ENCODE measurements around the gene CCDC70. TPM values are rescaled to one million over a fixed set of nuclear protein-coding genes. Genes with fewer than 3 reads are reported as not detected.

Gene CCDC70
- polyA plus RNA-seq, 12 donors, result not detected

- DNase-seq, result no peak
These were observed 32.8 kb upstream of the CCDC70 start for GRCh38 chr13:51828730-51829567.

GRCh38 chr13:51829568-51829899 lies 32.2 kb upstream of the CCDC70 start:
- DNase-seq, result no peak

- DNase-seq, result no peak
These were observed 30.2 kb upstream of the CCDC70 start for GRCh38 chr13:51831519-51831918.

DNA sequence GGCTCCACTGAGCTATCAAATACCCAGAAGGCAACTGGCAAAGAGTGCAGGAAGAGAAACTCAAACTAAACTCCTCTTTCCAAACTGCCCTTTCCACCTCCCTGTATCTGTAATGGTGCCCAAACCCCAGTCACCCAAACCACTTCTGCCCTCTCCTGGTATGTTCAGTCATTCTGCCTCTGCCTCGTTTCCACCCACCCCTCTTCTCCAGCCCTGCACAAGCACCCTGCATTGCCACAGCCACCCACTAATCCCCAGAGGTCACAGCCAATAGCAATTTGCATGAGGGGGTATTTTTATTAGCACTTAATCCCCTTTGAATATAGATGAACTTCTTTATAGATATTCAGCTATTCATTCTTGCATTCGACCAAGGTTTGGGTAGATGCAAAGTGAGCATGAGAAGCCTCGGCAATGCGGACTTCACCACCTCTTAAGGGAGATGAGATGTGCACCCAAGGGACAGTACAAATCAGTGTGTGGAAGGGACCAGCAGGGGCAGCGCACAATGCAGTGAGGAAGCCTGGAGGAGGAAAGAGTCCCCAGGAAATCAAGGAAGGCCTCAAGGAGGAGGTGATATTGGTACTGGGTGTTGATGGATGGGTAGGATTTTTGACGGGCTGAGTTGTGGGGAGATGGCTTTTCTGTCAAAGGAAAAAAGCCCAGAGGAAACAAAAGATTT lies 29.2 kb upstream of the CCDC70 start:
- no peak for DNase-seq

- no peak for DNase-seq
These were observed 27.8 kb upstream of the CCDC70 start for GRCh38 chr13:51833980-51834379.

GRCh38 chr13:51834581-51835171 lies 27.1 kb upstream of the CCDC70 start:
- DNase-seq, result no peak

GRCh38 chr13:51837016-51837415 lies 24.8 kb upstream of the CCDC70 start:
- no peak for DNase-seq

DNA sequence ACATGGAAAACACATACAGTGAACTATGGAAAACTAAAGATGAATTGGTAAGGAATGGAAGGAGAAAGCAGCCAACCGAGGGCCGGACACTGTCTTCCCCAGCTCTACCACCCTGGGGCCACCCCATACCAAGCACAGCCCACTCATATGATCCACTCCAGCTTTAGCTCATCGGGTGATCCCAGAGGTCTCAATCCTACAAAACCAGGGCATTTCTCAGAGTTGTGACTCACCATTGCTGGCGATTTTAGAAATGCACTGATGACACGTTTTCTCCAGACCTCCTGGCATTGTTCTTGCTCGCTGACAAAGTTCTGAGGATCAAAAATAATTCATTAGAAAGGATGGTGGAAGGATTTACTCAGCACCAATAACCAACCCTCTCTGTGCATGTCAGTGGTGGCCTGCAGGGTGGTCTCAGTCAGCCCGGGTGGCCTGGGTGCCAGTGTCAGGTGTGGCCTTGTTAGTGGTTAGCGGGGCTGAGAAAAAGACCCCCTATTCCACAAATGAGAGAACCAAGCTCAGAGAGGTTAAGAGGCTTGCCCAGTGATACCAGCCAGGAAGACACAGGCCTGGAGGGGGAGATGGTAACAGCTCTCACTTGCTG lies 23.4 kb upstream of the CCDC70 start:
- no peak for DNase-seq

DNA sequence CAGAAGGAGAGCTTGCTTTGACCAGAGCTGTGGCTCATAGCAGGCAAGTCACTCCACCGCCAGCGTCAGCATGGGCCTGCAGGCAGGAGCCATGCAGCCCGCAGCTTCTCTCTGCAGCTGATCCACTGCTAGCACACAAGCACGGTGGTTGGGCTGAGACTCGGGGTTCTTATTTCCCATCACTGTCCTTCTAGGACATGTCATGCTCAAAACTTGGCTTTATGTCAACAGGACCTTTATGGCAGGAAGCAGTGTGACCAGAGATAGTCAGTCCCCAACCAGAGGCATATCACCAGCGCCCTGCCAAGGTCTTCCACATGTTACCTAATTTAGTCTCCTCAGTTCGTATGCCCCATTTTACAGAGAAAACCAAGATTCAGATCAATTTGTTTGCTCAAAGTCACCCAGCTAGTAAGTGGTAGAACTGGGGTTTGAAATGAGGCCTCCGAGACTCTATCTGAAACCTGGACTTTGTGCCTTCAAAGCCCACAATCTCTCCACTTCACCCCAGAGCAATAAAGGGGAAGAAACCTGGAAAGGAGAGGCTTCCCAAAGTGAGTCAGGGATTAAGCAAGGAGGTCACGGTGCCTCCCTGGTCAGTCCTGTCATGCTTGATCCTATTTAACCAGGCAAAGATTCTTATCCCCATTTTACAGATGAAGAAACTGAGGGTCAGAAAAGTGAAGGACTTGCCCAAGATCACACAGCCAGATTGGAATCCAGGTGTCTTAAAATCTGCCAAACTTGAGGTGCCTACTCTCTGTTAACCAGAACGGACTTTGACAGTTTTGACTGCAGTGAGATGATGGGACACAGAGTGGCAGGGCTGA lies 21.8 kb upstream of the CCDC70 start:
- no peak for DNase-seq

- DNase-seq, result no peak
These were observed 20.9 kb upstream of the CCDC70 start for GRCh38 chr13:51840917-51841316.

DNA sequence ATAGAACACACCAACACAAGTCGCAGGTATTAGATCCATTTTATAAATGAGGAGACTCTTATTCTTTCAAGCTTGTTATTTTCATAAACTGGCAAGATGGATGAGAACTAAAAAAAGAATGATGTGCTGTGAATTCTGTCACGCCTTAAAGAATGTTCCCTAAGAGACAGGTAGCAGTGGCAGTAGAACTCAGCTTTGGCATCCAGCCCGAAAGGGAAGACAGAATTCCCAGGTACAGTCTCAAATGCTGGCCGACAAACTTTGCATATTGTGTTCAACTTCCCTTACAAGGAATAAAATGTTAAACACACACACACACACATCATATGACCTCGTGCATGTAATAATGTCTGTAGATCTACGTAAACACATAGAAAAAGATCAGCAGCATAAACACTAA lies 20.0 kb upstream of the CCDC70 start:
- DNase-seq, result no peak

- DNase-seq, result no peak
These were observed 18.2 kb upstream of the CCDC70 start for GRCh38 chr13:51843529-51843928.

DNA sequence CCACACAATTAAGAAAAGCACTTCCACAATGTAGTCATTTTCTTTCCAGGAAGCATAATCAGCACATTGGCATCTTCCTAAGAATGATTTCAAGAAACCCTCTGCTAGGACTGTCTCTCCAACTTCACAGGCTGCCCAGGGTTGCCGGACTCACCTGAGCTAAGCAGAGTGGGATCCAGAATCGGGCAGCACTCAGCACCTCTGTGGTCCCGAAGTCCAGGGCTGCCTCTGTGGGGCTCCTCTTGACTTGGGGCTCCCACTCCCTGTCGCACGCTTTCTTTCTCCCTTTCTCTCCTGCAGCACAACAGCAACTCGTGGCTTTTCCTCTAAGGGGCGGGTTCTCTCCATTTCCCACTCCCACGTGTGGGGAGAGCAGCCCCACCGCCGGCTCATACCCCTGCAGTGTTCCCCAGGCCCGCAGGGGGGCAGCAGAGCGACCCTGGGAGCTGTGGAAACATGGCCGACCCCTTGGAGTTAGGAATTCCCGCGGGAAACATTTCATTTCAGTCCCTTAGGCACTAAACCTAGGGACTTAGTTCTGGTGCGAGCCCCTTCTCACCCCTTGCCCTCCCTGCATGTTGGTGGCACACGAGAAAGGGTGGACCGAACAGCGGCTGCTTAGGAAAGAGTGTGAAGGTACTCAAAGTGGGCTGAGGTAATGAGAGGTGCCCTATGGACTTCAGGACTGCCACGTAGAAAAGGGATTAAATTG lies 16.8 kb upstream of the CCDC70 start, which contains the start of gene TMEM272:
Gene TMEM272 (minus strand): TSS at position 316 of the 712 bp plus-strand sequence. CDS start 6,647 bp downstream, outside the sequence.
- no peak for DNase-seq

DNA sequence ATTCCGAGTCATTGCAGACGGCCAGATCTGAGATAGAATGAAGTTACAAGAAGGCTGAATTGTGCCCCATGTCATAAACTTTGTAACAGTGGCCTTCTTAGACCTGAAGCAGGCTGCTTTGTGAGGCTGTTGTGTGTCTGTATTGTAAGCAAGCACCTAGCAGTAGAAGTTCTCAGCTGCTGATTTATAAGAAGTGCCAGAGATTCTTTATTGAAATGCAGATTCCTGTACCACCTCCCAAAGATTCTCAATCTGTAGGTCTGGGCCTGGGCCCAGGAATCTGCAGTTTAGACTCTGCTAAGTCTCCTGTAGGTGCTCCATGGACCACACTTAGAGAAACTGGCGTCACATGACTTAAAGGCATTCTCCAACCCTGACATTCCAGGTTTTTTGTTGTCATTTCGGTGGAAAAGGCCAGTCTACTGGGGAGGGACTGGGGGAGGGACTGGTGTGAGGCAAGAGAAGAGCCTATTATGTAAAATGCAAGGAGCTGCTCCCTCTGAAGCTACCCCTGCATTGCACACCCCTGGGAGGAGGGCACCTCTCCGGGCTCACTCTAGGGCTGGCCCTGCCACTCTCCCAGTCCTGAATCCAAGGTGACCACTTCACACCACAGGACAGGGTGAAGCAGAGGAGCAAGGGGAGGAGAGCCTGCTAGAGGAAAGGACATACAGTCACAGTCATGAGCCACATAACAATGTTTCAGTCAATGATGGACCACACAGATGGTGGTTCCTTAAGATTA lies 16.0 kb upstream of the CCDC70 start:
- no peak for DNase-seq

GRCh38 chr13:51846756-51847155 lies 15.0 kb upstream of the CCDC70 start:
- no peak for DNase-seq

- DNase-seq, result no peak
These were observed 13.1 kb upstream of the CCDC70 start for GRCh38 chr13:51848674-51849073.

GRCh38 chr13:51849145-51850101 lies 12.3 kb upstream of the CCDC70 start:
- no peak for DNase-seq

GRCh38 chr13:51856027-51856736 lies 5.6 kb upstream of the CCDC70 start:
- DNase-seq, result no peak

All from muscle of arm (tissue), 12 donors.